ENCODE data around the gene FAM107B.

GRCh38 chr10:14820010-14820774 lies 45.5 kb upstream of the FAM107B start:
- TF ChIP-seq TAF1 (IDR thresholded peaks at IDR 0.05; ENCODE audit: borderline replicate concordance, insufficient read depth, low read length) (no peak), REST (IDR thresholded peaks at IDR 0.05; ENCODE audit: insufficient read depth in 1 of 2, low read depth in 2 of 2, low read length in 2 of 2) (no peak)

Measured in PFSK-1 (cell line).